ENCODE results near the gene SPDYE2. TPM values are rescaled to one million over a fixed set of nuclear protein-coding genes. Genes with fewer than 3 reads are reported as not detected.
A peak's percentile ranks its signal among the peaks of the same experiment; 100 is the strongest.
"Not testable (repeated sequence)": the region's sequence is repeated elsewhere in the genome, so short reads cannot be mapped to it uniquely, and the experiment has no call there.

The SPDYE2 gene, protein sequence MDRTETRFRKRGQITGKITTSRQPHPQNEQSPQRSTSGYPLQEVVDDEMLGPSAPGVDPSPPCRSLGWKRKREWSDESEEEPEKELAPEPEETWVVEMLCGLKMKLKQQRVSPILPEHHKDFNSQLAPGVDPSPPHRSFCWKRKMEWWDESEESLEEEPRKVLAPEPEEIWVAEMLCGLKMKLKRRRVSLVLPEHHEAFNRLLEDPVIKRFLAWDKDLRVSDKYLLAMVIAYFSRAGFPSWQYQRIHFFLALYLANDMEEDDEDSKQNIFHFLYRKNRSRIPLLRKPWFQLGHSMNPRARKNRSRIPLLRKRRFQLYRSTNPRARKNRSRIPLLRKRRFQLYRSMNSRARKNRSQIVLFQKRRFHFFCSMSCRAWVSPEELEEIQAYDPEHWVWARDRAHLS
- not detected in 2 replicates for total RNA-seq
- 5.7 TPM for polyA plus RNA-seq (2012)

DNA sequence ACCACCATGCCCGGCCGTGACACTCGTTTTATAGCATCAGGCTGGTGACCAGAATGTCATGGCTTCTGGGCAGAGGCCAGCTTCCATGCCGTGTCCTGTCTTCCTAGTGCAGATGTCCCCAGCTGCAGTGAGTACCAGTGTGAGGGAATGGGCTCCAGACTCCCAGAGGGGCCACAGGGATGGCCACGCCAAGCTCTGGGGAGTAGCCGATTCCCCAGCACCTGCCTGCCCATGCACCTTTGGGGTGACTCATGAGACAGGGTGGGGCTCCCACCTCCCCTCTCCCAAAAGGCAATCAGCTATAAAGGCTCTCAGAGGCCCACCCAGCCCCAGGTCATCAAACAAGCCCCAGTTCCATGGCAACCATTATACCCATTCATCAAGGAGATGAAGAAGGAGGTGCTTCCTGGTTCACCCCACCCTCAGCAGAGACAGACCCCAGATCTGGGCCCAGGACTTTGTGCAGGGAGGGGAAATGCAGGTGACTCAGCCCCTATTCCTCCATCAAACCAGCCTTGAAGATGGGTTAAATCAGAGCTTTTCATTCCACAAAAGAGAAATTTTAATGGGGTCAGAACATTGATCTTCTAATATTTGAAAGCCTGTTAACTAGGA, at the start of gene SPDYE2:
SPDYE2 (plus strand) TSS at position 419 of the 615 bp plus-strand sequence. CDS start 2,030 bp downstream, outside the sequence.
- DNase-seq (ENCODE audit: low read depth): not testable (repeated sequence)

DNA sequence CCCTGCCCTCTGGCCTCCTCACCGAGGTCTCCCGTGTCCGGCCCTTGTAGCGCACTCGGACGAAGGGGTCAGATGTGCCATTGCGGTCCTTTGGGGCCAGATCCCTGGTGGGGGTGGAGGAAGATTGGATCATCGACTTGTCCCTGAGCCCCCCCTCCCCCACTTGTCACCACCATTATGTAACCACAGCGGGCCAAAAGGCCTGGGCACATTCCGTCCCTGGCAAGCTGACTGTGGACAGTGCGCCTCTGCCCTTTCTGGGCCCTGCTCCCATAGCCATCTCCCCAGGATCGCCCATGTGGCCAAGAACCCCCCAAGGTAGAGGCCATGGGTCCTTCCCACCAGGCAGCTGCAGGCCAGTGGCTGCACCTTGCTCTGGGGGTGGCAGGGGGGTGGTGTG, 47.9 kb upstream of the SPDYE2 start:
- not testable (repeated sequence) for DNase-seq (ENCODE audit: low read depth)

DNA sequence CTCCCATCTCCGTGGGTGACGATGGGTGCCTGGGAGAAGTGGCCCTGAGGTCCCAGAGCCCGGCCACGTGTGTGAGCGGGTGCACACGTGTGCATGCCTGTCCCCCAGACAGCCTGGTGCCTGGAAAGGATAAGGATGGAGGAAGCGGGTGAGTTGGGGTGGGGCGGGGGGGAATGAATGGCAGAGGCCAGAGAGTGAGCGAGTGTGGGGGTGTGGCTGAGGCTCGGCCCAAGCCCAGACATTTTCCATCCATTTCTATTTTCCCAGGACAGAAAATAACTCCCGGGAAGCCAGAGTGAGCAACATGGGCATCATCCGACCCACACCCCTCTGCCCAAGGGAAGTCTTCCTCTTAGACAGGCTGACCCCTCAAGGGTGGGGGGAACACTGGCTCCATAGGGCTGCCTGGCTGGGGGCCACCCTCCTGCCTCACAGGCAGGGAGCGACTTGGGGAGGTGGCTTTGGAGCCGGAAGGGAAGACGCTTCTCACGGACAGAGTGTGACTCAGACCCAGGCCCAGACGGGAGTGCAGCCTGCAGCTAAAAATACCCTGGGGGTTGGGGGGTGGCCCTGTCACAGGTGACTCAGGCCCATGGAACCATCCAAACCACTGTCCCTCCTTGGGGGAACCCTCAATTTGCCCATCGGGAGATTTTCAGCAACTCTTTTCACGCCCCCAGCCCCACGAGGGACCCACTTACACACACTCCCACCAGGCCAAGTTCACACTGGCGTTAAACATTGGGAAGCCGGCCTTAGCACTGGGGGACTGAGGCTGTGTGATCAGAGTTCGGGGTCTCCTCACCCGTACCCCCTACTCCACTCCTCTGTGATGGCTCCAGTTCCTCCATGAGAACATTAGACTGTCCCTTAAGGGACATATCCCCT, 45.5 kb upstream of the SPDYE2 start:
- DNase-seq (ENCODE audit: low read depth): not testable (repeated sequence)

DNA sequence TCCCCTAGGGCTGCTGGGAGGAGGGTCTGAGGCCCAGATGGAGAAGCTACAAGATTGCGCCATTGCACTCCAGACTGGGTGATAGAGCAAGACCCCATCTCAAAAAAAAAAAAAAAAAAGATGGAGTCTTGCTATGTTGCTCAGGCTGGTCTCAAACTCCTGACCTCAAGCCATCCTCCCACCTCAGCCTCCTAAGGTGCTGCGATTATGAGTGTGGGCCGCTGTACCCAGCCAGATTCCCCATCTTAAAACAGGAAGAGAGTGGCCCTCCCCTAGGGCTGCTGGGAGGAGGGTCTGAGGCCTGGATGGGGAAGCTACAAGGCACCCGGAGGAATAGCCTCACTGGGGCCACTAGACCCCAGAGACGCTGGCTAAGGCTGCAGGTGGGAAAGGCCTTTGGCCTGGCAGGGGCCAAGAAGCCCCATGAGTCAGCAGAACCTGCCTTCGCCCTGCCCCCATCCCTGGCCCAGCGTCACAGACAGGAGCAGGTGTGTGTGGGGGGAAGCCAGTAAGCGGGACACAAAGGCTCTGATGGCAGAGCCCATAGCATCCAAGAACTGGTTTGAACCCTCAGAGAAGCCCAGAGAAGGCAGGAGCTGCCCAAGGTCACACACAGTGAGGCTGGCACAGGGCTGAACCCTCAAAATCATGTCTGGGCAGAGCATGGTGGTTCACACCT, 43.5 kb upstream of the SPDYE2 start:
- DNase-seq (ENCODE audit: low read depth): not testable (repeated sequence)

DNA sequence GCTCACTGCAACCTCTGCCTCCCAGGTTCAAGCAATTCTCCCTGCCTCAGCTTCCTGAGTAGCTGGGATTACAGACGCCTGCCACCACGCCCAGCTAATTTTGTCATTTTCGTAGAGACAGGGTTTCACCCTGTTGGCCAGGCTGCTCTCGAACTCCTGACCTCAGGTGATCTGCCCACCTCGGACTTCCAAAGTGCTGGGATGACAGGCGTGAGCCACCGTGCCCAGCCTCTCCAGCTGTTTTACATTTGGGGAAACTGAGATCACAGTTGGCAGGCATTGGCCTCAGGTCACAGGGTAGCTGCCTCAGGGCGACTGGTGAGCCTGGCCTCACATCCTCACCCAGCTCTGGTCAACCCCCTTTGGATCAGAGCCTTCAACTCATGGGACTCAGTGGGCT, 40.5 kb upstream of the SPDYE2 start:
- not testable (repeated sequence) for DNase-seq (ENCODE audit: low read depth)

DNA sequence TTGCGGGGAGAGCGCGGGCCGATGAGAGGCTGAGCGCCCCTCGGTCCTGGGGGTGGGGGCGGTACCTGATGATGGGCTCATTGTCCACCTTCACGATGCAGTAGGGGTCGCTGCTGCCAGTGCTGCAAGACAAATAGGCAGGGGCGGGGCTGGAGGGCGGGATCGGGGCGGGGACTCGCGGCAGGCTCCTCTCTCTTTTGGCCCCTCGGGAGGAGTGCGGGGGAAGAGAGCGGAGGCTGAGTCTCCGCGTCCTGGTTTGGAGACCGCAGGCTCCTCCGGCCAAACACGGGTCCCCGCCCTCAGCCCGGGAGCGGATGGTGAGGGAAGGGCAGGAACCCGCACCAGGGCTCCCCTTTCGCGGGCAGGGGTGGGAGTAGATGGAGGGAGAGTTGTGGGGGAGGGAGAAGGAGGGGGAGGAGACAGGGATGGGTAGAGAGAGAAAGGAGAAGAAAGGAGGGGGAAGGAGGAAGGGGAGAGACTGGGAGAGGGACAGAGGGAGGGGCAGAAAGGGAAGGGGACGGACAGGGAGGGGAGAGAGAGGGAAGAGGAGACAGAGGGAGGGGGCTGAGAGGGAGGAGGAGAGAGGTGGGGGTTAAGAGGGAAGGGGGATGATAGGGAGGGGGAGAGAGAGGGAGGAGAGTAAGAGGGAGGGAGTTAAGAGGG, 39.0 kb upstream of the SPDYE2 start:
- not testable (repeated sequence) for DNase-seq (ENCODE audit: low read depth)

DNA sequence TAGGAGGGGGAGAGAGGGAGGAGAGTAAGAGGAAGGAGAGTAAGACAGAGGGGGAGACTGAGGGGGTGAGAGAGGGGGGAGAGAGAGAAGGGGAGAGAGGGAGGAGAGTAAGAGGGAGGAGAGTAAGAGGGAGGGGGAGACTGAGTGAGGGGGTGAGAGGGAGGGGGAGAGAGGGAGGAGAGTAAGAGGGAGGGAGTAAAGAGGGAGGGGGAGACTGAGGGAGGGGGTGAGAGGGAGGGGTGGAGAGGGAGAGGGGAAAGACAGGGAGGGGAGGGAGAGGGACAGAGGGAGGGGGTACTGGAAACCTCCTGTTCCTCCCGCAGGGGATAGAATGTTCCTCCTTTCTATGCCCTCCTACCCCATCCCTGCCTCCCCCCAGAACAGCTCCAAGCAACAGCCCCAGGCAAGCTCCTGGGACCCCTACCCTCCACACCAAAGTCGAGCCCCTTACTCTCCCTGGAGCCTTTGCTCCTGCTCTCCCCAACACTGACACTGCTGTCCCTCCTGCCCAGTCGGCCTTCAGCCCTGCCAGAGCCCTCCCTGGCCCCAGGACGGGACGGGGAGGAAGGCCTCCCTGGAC, 38.3 kb upstream of the SPDYE2 start:
- peak; percentile 47 for DNase-seq (ENCODE audit: low read depth)

DNA sequence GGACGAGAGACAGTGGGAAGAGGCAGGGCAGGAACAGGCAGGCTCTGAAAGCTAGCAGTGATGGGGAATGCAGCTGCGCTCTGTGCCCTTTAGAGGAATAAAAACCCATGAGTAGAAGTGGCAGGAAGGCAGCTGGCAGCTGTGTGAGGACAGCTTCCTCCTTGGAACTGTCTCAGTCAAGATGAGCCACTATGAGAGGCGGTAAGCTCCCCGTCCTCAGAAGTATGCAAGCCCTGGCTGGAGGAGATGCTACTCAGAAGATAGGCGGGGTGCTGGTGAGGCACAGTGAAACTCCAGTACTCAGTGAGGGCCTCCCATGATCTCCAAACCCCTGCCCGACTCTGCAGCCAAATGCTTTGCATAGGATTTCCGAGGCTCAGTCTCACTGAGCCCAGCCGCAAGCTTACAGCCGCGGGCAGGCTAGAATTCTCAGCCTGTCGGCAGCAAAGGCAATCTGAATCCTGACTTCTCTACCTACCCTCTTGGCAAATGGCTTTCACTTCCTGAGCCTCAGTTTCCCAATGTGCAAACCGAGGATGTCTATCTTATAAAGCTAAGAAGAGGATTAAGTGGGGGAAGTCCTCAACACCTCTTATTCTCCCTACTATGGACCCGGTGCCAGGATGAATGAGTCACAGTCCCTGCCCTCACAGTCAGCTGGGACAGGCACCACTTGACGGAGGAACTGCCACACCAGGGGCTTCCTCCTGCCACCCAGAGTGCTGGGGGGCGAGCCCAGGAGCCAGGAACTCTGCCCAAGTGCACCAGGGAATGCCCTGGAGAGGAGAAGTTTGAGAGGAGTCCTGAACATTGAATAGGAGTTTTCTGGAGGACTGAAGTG, 35.9 kb upstream of the SPDYE2 start:
- DNase-seq (ENCODE audit: low read depth): not testable (repeated sequence)

DNA sequence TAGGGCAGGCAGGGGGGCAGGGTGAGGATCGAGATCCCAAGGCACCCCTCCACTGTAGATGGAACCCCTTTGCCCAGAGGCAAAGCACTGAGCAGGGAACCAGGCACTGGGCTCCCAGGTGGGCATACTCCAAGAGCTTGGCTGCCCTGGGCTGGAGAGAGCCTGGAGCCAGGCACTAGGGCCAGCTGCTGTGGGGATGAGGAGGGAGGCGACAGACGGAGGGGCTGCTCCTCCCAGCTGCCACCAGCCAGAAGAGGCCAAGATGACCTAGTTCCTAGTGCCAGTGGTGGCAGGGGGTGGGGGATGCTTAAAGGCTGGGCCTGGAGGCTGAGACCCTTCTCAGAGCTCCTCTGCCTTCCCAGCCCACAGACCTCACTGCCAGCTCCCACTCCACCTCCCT, 35.1 kb upstream of the SPDYE2 start:
- not testable (repeated sequence) for DNase-seq (ENCODE audit: low read depth)

DNA sequence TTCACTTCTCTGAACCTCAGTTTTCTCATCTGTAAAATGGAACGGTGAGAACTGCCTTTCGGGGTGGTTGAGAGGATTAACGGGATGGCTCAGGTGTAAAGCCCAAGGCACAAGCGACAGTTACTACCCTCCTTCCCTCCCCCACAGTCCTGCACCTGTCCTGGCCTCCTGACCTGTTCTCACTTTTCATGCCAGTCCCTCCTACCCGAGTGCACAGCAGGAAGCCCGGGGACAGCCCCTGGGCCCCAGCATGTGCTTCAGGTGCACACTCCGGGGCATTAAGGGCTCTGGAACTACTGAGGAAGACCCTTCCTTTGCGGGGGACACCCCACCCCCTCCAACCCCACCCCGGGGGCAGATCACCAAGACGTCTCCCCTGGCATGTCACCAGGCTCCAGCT, 34.1 kb upstream of the SPDYE2 start:
- not testable (repeated sequence) for DNase-seq (ENCODE audit: low read depth)

DNA sequence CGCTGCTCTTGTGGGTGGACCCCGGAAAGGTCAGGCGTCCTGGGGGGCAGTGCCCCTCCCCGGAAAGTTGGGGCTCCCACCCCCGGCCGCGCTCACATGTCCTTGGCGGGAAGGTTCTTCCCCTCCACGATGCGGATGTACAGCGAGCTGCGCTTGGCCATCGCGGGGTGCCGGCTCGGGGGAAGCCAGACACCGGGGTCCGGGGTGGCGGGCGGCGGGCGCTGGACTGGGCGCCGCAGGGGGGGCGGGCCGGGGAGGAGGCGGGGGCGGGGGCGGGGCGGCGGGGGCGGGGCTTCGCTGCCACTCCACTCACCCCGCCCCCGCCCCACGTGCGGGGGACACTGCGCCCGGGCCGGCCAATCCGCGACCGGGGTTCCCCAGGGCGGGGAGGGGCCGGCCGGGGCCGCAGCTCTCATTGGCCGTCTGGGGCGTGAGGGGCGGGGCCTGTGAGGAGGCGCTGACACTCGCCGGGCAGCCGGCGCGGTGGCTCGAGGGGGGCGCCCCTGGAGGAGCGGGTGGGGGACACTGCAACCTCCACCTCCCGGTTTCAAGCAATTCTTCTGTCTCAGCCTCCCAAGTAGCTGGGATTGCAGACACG, 33.4 kb upstream of the SPDYE2 start, which contains the start of gene RASA4B:
RASA4B (minus strand) TSS at position 228 of the 598 bp plus-strand sequence; CDS start at position 161, 67 bp downstream.
- peak; percentile 1 for DNase-seq (ENCODE audit: low read depth)

DNA sequence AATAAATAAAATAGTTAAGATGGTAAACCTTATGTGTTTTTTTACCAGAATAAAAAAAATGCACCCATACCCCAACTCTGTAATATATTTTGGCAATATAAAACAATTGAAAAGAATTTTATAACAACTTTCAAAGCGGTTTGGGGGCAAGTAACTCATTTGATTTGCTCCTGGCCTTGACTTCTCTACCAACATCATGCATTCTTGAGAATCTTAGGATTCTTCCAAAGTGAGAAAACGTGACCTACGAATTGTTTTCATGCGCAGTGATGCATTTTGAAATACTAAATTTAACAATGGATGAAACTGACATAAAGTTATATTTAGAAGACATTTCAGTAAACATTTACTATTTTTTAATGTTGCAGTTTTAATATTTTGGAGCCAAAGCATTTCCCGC, 30.2 kb upstream of the SPDYE2 start:
- DNase-seq (ENCODE audit: low read depth): not testable (repeated sequence)

DNA sequence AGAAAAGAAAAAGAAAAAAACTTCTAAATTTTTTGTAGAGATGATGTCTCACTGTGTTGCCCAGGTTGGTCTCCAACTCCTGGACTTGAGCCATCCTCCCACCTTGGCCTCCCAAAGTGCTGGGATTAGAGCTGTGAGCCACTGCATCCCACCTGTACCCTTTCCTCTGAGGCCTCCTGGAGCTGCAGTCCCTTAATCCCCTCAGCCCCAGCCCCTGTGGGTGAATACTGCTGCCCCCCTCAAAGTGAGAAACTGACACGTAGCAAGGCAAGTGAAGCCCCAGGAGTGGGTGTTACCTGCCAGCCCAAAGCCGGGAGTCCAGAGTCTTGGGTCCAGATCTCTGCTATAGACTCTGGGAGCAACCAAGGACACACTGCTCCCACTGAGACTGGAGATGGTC, 26.2 kb upstream of the SPDYE2 start:
- DNase-seq (ENCODE audit: low read depth): not testable (repeated sequence)

DNA sequence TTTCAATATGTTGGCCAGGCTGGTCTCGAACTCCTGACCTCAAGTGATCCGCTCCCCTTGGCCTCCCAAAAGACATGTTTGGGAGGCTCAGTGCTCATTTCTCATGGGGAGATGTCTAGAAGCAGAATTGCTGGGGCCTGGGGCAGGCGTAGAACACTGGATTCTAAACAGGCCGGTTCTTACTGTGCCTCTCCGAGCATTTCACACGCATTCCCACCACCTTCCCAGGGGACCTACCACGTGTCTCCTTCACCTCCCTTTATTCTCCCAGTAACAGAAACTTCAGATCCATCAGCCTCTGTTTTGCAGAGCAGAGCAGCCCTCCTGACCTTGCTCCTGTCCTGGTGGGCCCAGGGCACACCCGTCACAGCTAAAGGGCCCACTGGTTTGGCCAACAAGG, 23.8 kb upstream of the SPDYE2 start:
- not testable (repeated sequence) for DNase-seq (ENCODE audit: low read depth)

DNA sequence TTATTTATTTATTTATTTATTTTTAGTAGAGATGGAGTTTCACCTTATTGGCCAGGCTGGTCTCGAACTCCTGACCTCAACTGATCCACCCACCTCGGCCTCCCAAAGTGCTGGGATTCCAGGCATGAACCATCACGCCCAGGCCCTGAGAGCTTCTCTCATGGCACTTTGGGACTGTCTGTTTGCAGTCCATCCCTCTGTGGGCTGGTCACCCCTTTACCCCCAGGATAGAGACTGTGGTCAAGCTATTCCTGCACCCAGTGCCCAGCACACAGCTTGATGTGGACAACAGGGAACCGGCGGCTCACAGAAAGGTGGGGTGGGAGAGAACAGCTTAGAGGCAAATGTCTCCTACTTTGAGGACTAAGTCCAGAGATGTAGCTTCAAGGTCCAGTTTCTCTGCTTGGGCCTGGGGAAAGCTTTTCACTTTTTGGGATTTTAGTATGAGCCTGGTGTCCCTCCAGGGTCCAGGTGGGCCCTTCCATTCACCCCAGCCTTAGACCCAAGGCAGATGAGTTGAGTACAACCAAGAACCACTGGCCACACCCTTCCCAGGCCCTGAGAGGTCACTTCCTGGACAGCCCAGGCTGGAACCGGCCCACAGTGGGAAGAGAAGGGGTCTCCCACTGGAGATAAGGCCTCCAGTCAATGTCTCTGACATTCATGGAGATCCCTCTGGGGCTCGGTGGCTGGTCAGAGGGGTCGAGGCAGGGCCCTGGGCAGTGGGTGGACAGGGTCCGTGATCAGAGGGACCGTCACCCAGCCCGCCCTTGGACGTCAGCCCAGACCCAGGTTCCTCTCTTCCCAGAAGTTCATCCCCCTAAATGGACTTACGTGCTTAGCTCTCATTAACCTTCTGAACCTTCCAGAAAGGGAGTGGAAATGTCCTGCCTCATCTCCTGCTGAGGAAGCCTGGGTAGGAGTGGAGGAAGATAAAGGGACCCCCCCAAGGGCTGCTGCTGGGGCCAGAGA, 22.9 kb upstream of the SPDYE2 start:
- not testable (repeated sequence) for DNase-seq (ENCODE audit: low read depth)

DNA sequence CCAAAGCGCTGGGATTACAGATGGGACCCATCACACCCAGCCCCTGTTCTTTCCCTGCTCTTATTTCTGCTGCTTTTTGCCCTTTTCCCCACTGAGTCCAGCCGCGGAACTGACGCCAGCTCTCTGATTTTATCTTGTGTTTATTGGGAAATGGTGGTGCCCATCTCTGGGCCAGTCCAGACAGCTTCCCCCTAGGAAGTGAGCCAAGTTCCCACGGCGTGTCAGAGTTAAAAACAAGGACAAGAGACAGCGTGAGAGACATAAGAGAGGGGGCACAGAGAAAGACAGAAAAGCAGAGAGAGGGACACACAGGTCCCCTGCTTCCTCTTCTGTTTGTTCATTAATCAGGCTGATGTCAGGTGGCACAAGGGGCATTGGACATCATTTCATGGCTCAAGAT, 19.4 kb upstream of the SPDYE2 start:
- DNase-seq (ENCODE audit: low read depth): not testable (repeated sequence)

DNA sequence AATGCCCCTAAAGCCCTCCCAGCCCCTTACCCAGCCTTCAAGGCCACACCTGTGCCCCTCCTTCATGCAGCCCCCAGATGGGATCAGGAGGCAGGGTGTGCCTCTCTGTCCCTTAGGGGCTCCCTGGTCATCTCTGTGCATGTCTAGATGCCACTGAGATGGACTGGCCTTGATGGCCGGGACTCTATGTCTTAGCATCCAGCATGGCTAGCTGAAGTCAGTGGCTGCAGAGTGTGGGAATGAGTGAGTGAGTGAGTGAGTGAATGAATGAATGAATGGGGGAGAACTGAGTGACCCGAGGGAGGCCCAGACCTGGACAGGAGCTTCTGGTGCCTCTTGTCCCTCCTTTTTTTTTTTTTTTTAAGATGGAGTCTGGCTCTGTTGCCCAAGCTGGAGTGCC, 18.9 kb upstream of the SPDYE2 start:
- not testable (repeated sequence) for DNase-seq (ENCODE audit: low read depth)

Measured in myocyte (in vitro differentiated cells).